T47D (cell line): ENCODE results near the gene CD320.

ENCODE experiments used
- DNase-seq, 2 experiments: peaks; one replicate each; pipeline versions ENCODE4 v3.0.0 to v3.0.0-alpha.2; 2011 to 2012; ENCODE audit warnings: low read depth in 1 of 2, low spot score in 1 of 2
- JUND ChIP-seq: IDR thresholded peaks from 2 replicates; pipeline ENCODE4 v1.6.1; 2012; ENCODE audit warnings: low read depth
- in situ Hi-C: cut with HindIII; loops from 2 replicates; pipeline ENCODE4 v1.10.0; 2016; ENCODE audit warnings: low sequenced_read_pairs, low pct_unique_long_range_greater_than_20kb

The CD320 gene

DNA sequence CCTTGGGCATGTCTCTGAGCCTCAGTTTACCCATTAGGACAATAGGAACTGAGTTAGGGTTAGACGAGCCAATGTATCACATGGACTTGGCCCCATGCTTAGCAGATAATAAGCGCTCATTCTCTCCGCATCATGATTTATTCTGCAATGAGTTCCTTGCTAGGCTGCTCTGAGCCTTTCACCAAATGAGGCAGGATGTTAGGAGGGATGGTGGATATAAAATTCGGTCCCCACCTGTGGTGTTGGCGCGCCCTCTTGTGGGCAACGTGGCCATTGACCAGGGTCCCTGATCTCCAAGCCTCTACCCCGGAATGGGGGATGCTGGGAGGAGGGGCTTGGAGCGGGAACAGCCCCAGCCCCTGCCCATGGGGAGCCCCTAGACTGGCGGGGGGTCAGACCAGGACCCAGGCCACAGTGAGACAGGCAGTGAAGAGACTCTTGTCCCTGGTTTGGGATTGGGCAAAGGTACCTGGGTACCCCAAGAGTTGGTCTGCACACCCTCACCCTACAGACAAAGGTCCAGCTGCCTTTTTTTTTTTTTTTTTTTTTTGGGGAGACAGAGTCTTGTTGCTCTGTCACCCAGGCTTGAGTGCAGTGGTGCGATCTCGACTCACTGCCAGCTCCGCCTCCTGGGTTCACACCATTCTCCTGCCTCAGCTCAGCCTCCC, 55.1 kb downstream of the CD320 start:
- DNase-seq, result peak; percentile 67 to 73
- TF ChIP-seq JUND, result no peak
- in situ Hi-C loops, result no loop called here
